ENCODE data around the gene MRPL39.

- TF ChIP-seq CTCF (IDR thresholded peaks at IDR 0.05; ENCODE audit: low read depth, low read length, poor library complexity, severe bottlenecking) = no peak
- TF ChIP-seq EZH2phosphoT487 (IDR thresholded peaks at IDR 0.05; ENCODE audit: borderline replicate concordance, low read length) = no peak
Observed at GRCh38 chr21:25572861-25573310, 34.4 kb downstream of the MRPL39 start.
